GM23338 (cell line): ENCODE results near the gene RAB7B. TPM values are rescaled to one million over a fixed set of nuclear protein-coding genes. Genes with fewer than 3 reads are reported as not detected.

ENCODE experiments used
- ATAC-seq: fragments of 200-7000 bp; cut with Tn5 transposase; 3 replicates; pipeline ENCODE4 v1.9.1; 2020
- DNase-seq: peaks from one replicate; pipeline ENCODE4 v3.0.0-alpha.2; 2015; ENCODE audit warnings: low spot score
- H2AFZ ChIP-seq: fragments of 200-600 bp; sonication (generic); 2 replicates; pipeline ENCODE4 v1.8.0; 2016; ENCODE audit warnings: antibody characterized with exemption, mild to moderate bottlenecking, moderate library complexity
- H3F3A ChIP-seq: fragments of 200-600 bp; sonication (generic); replicated peaks from 2 replicates; pipeline ENCODE4 v1.8.0; 2017; ENCODE audit warnings: antibody characterized with exemption, mixed run types, low read depth
- H3K27ac ChIP-seq: fragments of 200-600 bp; sonication (generic); 2 replicates; pipeline ENCODE4 v1.6.1; 2016; ENCODE audit warnings: low read depth
- H3K27me3 ChIP-seq: fragments of 200-600 bp; sonication (generic); 2 replicates; pipeline ENCODE4 v1.8.0; 2016; ENCODE audit warnings: mild to moderate bottlenecking, mixed run types, moderate library complexity; ENCODE audit not compliant: insufficient read depth
- H3K36me3 ChIP-seq: fragments of 200-600 bp; sonication (generic); 2 replicates; pipeline ENCODE4 v1.8.0; 2016; ENCODE audit warnings: mild to moderate bottlenecking; ENCODE audit not compliant: insufficient read depth
- H3K4me1 ChIP-seq: fragments of 200-600 bp; sonication (generic); 2 replicates; pipeline ENCODE4 v1.8.0; 2016; ENCODE audit warnings: mild to moderate bottlenecking, moderate library complexity; ENCODE audit not compliant: insufficient read depth
- H3K4me2 ChIP-seq: fragments of 200-600 bp; sonication (generic); 2 replicates; pipeline ENCODE4 v1.7.1; 2017; ENCODE audit warnings: mixed run types
- H3K4me3 ChIP-seq: fragments of 200-600 bp; sonication (generic); 2 replicates; pipeline ENCODE4 v1.6.1; 2016; ENCODE audit warnings: mixed run types
- H3K79me2 ChIP-seq: fragments of 200-600 bp; sonication (generic); replicated peaks from 2 replicates; pipeline ENCODE4 v1.8.0; 2017; ENCODE audit warnings: mild to moderate bottlenecking; ENCODE audit not compliant: insufficient read depth
- H3K9me2 ChIP-seq: fragments of 200-600 bp; sonication (generic); 2 replicates; pipeline ENCODE4 v1.8.0; 2017; ENCODE audit not compliant: insufficient read depth
- H4K20me1 ChIP-seq: fragments of 200-600 bp; sonication (generic); replicated peaks from 2 replicates; pipeline ENCODE4 v1.8.0; 2017; ENCODE audit warnings: mild to moderate bottlenecking; ENCODE audit not compliant: insufficient read depth
- H3K27ac Mint-ChIP-seq: 2 replicates; pipeline ENCODE4 v1.8.0; 2020; ENCODE audit warnings: inconsistent platforms, mild to moderate bottlenecking, moderate library complexity, mixed read lengths
- H3K27me3 Mint-ChIP-seq: 3 replicates; pipeline ENCODE4 v1.8.0; 2022; ENCODE audit warnings: low read depth, mild to moderate bottlenecking, moderate library complexity, mixed read lengths, inconsistent platforms; ENCODE audit not compliant: insufficient read depth, poor library complexity
- H3K36me3 Mint-ChIP-seq: 3 replicates; pipeline ENCODE4 v1.8.0; 2021; ENCODE audit warnings: low read depth, mild to moderate bottlenecking, inconsistent platforms, moderate library complexity, mixed read lengths
- H3K4me1 Mint-ChIP-seq: 3 replicates; pipeline ENCODE4 v1.8.0; 2020; ENCODE audit warnings: mild to moderate bottlenecking, inconsistent platforms, mixed read lengths
- H3K4me3 Mint-ChIP-seq: 3 replicates; pipeline ENCODE4 v1.8.0; 2021; ENCODE audit warnings: moderate library complexity, mild to moderate bottlenecking, inconsistent platforms, mixed read lengths
- H3K9me3 Mint-ChIP-seq: 3 replicates; pipeline ENCODE4 v1.8.0; 2020; ENCODE audit warnings: moderate library complexity, mild to moderate bottlenecking, inconsistent platforms, mixed read lengths
- EZH2 ChIP-seq: fragments of 200-600 bp; sonication (generic); IDR thresholded peaks from one replicate; pipeline ENCODE4 v1.8.0; 2017; ENCODE audit warnings: antibody characterized with exemption, mild to moderate bottlenecking, low read depth; ENCODE audit not compliant: unreplicated experiment
- JUNB ChIP-seq: IDR thresholded peaks from one replicate; pipeline ENCODE4 v1.6.1; 2016; ENCODE audit warnings: antibody characterized with exemption; ENCODE audit not compliant: unreplicated experiment
- NANOG ChIP-seq: IDR thresholded peaks from 2 replicates; pipeline ENCODE4 v1.6.1; 2016; ENCODE audit warnings: antibody characterized with exemption, borderline replicate concordance
- ZNF114 ChIP-seq: fragments of 250-450 bp; sonication (Bioruptor Pico); IDR thresholded peaks from 2 replicates; pipeline ENCODE4 v1.5.0; 2020; ENCODE audit warnings: mild to moderate bottlenecking, moderate library complexity
- ZNF331 ChIP-seq: fragments of 250-450 bp; sonication (Bioruptor Pico); IDR thresholded peaks from 2 replicates; pipeline ENCODE4 v1.5.0; 2020; ENCODE audit warnings: low read depth, mild to moderate bottlenecking, moderate library complexity
- polyA plus RNA-seq: library from polyadenylated mRNA; unstranded; fragments of >200 nt; fragmentation: Nextera tagmentation; extraction: Ambion mirVana; gene quantifications from 2 replicates; pipeline ENCODE4 v1.2.1, GENCODE V29; 2016
- total RNA-seq: library from RNA; depleted of rRNA; stranded (reverse); fragments of >200 nt; shearing (Covaris generic); gene quantifications from 2 replicates; pipeline ENCODE4 v1.2.3, GENCODE V29; 2014
- TF ChIP-seq, protein P1 (sequence below), 2 experiments: fragments of 200-600 bp in 1 of 2; sonication (generic) in 1 of 2; conservative IDR thresholded peaks; 2 replicates each; pipeline versions ENCODE4 v1.5.1 to v1.6.1; 2016 to 2017; ENCODE audit warnings: antibody characterized with exemption in 2 of 2, low read depth in 2 of 2, mild to moderate bottlenecking in 2 of 2, moderate library complexity in 1 of 2
- TF ChIP-seq, protein P2 (sequence below): IDR thresholded peaks from 2 replicates; pipeline ENCODE4 v1.6.1; 2016; ENCODE audit warnings: antibody characterized with exemption
- TF ChIP-seq, protein P3 (sequence below): IDR thresholded peaks from one replicate; pipeline ENCODE4 v1.6.1; 2018; ENCODE audit warnings: antibody characterized with exemption; ENCODE audit not compliant: unreplicated experiment

The RAB7B gene
- total and polyA plus RNA-seq, 2 experiments from 2014 or later = not detected

DNA sequence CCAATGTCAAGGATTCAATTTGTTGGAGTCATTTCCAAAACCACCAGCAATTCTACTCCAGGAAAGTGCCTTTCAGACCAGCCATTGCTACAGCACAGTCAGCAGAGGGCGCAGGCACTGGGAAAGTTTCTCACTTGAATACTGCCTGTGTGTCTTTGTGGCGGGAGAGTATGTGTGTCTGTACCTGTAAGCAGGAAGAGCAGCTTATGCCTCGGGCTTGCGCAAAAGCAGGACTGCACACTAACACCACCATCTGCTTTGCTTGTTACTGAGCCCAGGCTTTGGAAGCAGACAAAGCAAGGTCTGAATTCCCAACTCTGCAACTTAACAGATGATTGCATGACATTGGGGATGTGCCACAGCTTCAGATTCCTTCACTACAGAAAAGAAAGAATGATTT lies 27.5 kb upstream of the RAB7B start:
- Histone ChIP-seq H2AFZ (peak overlapping the region; percentile 50; the same call in 1 of the 2 replicates), H3K27me3 (no peaks in the 10 kb centered on the region), H3F3A (no peaks in the 10 kb centered on the region), H3K27ac (no peak overlapping the region), H3K4me2 (no peak overlapping the region), H4K20me1 (no peaks in the 10 kb centered on the region), H3K4me3 (no peak overlapping the region), H3K4me1 (0 out of 2 replicates have a peak, but pooled peaks cover 5% of the 10 kb centered on the region), H3K9me2 (peaks cover 12% of the 10 kb centered on the region; the same call in 1 of the 2 replicates), H3K79me2 (no peaks in the 10 kb centered on the region), H3K36me3 (no peaks in the 10 kb centered on the region)
- ATAC-seq (peak; percentile 99), DNase-seq (peak; percentile 87)
- no peaks in the 10 kb centered on the region for H3K9me3 Mint-ChIP-seq
- TF ChIP-seq, protein P1, sequence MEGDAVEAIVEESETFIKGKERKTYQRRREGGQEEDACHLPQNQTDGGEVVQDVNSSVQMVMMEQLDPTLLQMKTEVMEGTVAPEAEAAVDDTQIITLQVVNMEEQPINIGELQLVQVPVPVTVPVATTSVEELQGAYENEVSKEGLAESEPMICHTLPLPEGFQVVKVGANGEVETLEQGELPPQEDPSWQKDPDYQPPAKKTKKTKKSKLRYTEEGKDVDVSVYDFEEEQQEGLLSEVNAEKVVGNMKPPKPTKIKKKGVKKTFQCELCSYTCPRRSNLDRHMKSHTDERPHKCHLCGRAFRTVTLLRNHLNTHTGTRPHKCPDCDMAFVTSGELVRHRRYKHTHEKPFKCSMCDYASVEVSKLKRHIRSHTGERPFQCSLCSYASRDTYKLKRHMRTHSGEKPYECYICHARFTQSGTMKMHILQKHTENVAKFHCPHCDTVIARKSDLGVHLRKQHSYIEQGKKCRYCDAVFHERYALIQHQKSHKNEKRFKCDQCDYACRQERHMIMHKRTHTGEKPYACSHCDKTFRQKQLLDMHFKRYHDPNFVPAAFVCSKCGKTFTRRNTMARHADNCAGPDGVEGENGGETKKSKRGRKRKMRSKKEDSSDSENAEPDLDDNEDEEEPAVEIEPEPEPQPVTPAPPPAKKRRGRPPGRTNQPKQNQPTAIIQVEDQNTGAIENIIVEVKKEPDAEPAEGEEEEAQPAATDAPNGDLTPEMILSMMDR (conservative IDR thresholded peaks at IDR 0.05; ENCODE audit: low read depth in 2 of 2) = peak; percentile 93 to 98
- TF ChIP-seq, protein P2, sequence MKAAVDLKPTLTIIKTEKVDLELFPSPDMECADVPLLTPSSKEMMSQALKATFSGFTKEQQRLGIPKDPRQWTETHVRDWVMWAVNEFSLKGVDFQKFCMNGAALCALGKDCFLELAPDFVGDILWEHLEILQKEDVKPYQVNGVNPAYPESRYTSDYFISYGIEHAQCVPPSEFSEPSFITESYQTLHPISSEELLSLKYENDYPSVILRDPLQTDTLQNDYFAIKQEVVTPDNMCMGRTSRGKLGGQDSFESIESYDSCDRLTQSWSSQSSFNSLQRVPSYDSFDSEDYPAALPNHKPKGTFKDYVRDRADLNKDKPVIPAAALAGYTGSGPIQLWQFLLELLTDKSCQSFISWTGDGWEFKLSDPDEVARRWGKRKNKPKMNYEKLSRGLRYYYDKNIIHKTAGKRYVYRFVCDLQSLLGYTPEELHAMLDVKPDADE = no peak
- TF ChIP-seq NANOG (no peak), ZNF331 (CRISPR knock-in tag) (no peak)
- H3K27ac Mint-ChIP-seq = no peak overlapping the region
- peaks cover 6% of the 10 kb centered on the region; the same call in 1 of the 3 replicates for H3K4me1 Mint-ChIP-seq
- no peak overlapping the region for H3K4me3 Mint-ChIP-seq
- H3K27me3 Mint-ChIP-seq = peaks cover 8% of the 10 kb centered on the region
- no peaks in the 10 kb centered on the region for H3K36me3 Mint-ChIP-seq

DNA sequence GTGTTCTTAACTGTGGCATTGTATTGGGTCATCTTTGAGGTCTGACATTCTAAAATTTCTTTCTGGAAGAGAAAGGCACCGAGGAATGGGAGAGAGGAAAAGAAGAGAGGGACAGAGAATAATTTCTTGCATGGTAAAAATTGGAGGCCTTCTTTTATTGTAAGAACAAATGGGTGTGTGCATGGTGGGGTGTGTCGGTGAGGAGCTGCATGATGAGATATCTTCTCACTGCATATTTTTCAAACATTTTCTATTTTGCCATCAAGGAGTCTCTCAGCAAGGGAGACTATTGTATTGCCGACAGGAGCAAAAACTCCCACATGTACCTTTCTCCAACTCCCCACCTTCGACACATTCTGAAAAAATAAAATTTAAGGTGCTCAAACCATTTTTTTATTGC lies 27.0 kb upstream of the RAB7B start:
- Histone ChIP-seq H3K27ac (no peak overlapping the region), H3K4me1 (0 out of 2 replicates have a peak, but pooled peaks cover 5% of the 10 kb centered on the region), H3K4me2 (no peak overlapping the region), H4K20me1 (no peaks in the 10 kb centered on the region), H3K4me3 (no peak overlapping the region), H3K27me3 (no peaks in the 10 kb centered on the region), H3K79me2 (no peaks in the 10 kb centered on the region), H3K9me2 (peaks cover 12% of the 10 kb centered on the region; the same call in 1 of the 2 replicates), H3F3A (no peaks in the 10 kb centered on the region), H3K36me3 (no peaks in the 10 kb centered on the region), H2AFZ (no peak overlapping the region)
- ATAC-seq (no peak), DNase-seq (no peak)
- Mint-ChIP-seq H3K36me3 (no peaks in the 10 kb centered on the region), H3K4me1 (peaks cover 6% of the 10 kb centered on the region; the same call in 1 of the 3 replicates), H3K9me3 (no peaks in the 10 kb centered on the region), H3K27ac (no peak overlapping the region), H3K4me3 (no peak overlapping the region; the same call in 2 of the 3 replicates), H3K27me3 (peaks cover 8% of the 10 kb centered on the region)
- no peak for TF ChIP-seq ZNF114 (CRISPR knock-in tag)
- no peak for TF ChIP-seq EZH2
- TF ChIP-seq, protein P1 (conservative IDR thresholded peaks at IDR 0.05; ENCODE audit: low read depth in 2 of 2) = no peak
- TF ChIP-seq, protein P3, sequence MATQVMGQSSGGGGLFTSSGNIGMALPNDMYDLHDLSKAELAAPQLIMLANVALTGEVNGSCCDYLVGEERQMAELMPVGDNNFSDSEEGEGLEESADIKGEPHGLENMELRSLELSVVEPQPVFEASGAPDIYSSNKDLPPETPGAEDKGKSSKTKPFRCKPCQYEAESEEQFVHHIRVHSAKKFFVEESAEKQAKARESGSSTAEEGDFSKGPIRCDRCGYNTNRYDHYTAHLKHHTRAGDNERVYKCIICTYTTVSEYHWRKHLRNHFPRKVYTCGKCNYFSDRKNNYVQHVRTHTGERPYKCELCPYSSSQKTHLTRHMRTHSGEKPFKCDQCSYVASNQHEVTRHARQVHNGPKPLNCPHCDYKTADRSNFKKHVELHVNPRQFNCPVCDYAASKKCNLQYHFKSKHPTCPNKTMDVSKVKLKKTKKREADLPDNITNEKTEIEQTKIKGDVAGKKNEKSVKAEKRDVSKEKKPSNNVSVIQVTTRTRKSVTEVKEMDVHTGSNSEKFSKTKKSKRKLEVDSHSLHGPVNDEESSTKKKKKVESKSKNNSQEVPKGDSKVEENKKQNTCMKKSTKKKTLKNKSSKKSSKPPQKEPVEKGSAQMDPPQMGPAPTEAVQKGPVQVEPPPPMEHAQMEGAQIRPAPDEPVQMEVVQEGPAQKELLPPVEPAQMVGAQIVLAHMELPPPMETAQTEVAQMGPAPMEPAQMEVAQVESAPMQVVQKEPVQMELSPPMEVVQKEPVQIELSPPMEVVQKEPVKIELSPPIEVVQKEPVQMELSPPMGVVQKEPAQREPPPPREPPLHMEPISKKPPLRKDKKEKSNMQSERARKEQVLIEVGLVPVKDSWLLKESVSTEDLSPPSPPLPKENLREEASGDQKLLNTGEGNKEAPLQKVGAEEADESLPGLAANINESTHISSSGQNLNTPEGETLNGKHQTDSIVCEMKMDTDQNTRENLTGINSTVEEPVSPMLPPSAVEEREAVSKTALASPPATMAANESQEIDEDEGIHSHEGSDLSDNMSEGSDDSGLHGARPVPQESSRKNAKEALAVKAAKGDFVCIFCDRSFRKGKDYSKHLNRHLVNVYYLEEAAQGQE = no peak
- no peak for TF ChIP-seq JUNB
- no peak for TF ChIP-seq NANOG
